GM13977 (cell line): Measurements from ENCODE around the gene JAKMIP1.
"Not testable (repeated sequence)": the region's sequence is repeated elsewhere in the genome, so short reads cannot be mapped to it uniquely, and the experiment has no call there.

ENCODE experiments used
- DNase-seq: peaks from one replicate; pipeline ENCODE4 v3.0.0; 2012; ENCODE audit warnings: low spot score
- CTCF ChIP-seq: IDR thresholded peaks from 2 replicates; pipeline ENCODE4 v1.5.1; 2012; ENCODE audit warnings: mild to moderate bottlenecking, control low read depth; ENCODE audit not compliant: insufficient read depth; ENCODE audit errors: extremely low read depth, missing control alignments
- in situ Hi-C: fragments of 300-500 bp; cut with MboI; formaldehyde crosslinking; loops from one replicate; pipeline ENCODE4 v1.12.0; 2022; ENCODE audit warnings: low sequenced_read_pairs, low pct_unique_long_range_greater_than_20kb, mixed read lengths, inconsistent platforms; ENCODE audit not compliant: unreplicated experiment

JAKMIP1 gene

GRCh38 chr4:5998333-5998936 lies 201.9 kb downstream of the JAKMIP1 start:
- peak; percentile 80 for DNase-seq
- TF ChIP-seq CTCF, result peak; percentile 90
- in situ Hi-C loops, result no loop called here

GRCh38 chr4:5996641-5997040 lies 203.7 kb downstream of the JAKMIP1 start:
- in situ Hi-C loops, result no loop called here
- DNase-seq, result no peak
- no peak for TF ChIP-seq CTCF

- in situ Hi-C loops, result no loop called here
- TF ChIP-seq CTCF, result no peak
- no peak for DNase-seq
Measured at GRCh38 chr4:5995901-5996623, 204.3 kb downstream of the JAKMIP1 start.

GRCh38 chr4:5993876-5994811 lies 206.2 kb downstream of the JAKMIP1 start:
- in situ Hi-C loops, result no loop called here
- no peak for TF ChIP-seq CTCF
- DNase-seq, result no peak

- DNase-seq, in situ Hi-C loops: not testable (repeated sequence)
Measured at GRCh38 chr4:5993346-5993745, 207.0 kb downstream of the JAKMIP1 start.

- TF ChIP-seq CTCF, result no peak
- DNase-seq, result no peak
- in situ Hi-C loops, result no loop called here
Measured at GRCh38 chr4:5992828-5993321, 207.5 kb downstream of the JAKMIP1 start.
